Esophagus (tissue), 2 donors: ENCODE results near the gene JADE1. TPM values are rescaled to one million over a fixed set of nuclear protein-coding genes. Genes with fewer than 3 reads are reported as not detected.

Source experiments
- H3K27ac ChIP-seq, 2 donors: one replicate each; pipeline ENCODE4 v1.5.1; 2013; ENCODE audit warnings: low read depth in 2 of 2, mild to moderate bottlenecking in 2 of 2, inconsistent platforms in 1 of 2, low read length in 1 of 2, moderate library complexity in 1 of 2
- H3K27me3 ChIP-seq, 2 donors: one replicate each; pipeline ENCODE4 v1.6.1; 2013; ENCODE audit warnings: low read length in 2 of 2, control low read depth in 1 of 2, mild to moderate bottlenecking in 1 of 2; ENCODE audit not compliant: insufficient read depth in 2 of 2, control insufficient read depth in 1 of 2
- H3K36me3 ChIP-seq, 2 donors: one replicate each; pipeline ENCODE4 v1.6.1; 2013; ENCODE audit warnings: low read length in 1 of 2; ENCODE audit not compliant: control insufficient read depth in 2 of 2, insufficient read depth in 2 of 2
- H3K4me1 ChIP-seq, 2 donors: one replicate each; pipeline ENCODE4 v1.6.1; 2013; ENCODE audit warnings: low read length in 1 of 2; ENCODE audit not compliant: control insufficient read depth in 2 of 2, insufficient read depth in 2 of 2
- H3K4me3 ChIP-seq, 2 donors: one replicate each; pipeline ENCODE4 v1.5.1; 2013; ENCODE audit warnings: low read length in 2 of 2, mild to moderate bottlenecking in 2 of 2, low read depth in 1 of 2, moderate library complexity in 1 of 2
- H3K9me3 ChIP-seq, 2 donors: one replicate each; pipeline ENCODE4 v1.6.1; 2013; ENCODE audit warnings: mild to moderate bottlenecking in 2 of 2, low read depth in 1 of 2, low read length in 1 of 2, moderate library complexity in 1 of 2; ENCODE audit not compliant: control insufficient read depth in 2 of 2, insufficient read depth in 1 of 2
- WGBS, 2 donors: extraction: QIAGEN DNeasy Blood & Tissue Kit; methylation state at CpG; one replicate each; pipeline ENCODE4 v1.1.7; 2013; 5-methylcytosine and 5-hydroxymethylcytosine counted together
- polyA plus RNA-seq, 2 donors: library from polyadenylated mRNA; stranded (reverse); fragments of 200-250 nt; gene quantifications; one replicate each; pipeline ENCODE4 v1.2.3, GENCODE V29; 2013
- donor health status: healthy with polysubstance abuse.
- donor health status: Bipolar disorder and iron deficiency.

The JADE1 gene
- polyA plus RNA-seq, 2 donors = 4.3 to 6.3 TPM

DNA sequence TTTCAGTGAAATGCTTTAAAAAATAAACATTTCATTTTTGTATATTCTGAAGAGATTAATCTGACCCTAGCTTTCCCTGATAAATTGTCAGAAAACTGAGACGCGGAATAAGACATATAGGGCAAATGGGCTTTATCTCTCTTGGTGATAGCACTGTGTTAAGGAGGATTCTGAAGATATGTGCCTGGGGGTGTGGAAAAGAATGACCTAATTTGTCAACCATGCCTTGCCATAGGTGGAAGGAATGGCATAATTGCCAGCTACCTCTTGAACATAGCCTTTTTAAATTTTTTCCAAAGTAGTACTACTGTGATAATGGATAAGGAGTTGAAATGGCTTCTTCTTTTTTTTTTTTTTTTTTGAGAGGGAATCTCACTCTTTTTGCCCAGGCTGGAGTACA is 11.7 kb downstream of the JADE1 start:
- Histone ChIP-seq H3K36me3 (no peaks in the 10 kb centered on the region), H3K9me3 (no peaks in the 10 kb centered on the region), H3K27me3 (no peaks in the 10 kb centered on the region), H3K4me1 (peaks cover 0 to 2% of the 10 kb centered on the region in 2 donors), H3K27ac (no peak overlapping the region), H3K4me3 (no peak overlapping the region)
- 96 to 98% methylated on average over 2 of the region's 2 CpGs for WGBS, 2 donors

- no peak overlapping the region for H3K27ac ChIP-seq
- H3K36me3 ChIP-seq = no peaks in the 10 kb centered on the region
- no peak overlapping the region for H3K4me3 ChIP-seq
- H3K27me3 ChIP-seq = no peaks in the 10 kb centered on the region
- 47 to 64% methylated on average over 1 of the region's 1 CpG for WGBS, 2 donors
- H3K4me1 ChIP-seq = peaks cover 0 to 2% of the 10 kb centered on the region in 2 donors
- H3K9me3 ChIP-seq = no peaks in the 10 kb centered on the region
These were observed 13.6 kb downstream of the JADE1 start for GRCh38 chr4:128823025-128823661.

- Histone ChIP-seq H3K27ac (peak overlapping the region; percentile 8 to 42), H3K36me3 (no peaks in the 10 kb centered on the region), H3K9me3 (no peaks in the 10 kb centered on the region), H3K4me1 (no peaks in the 10 kb centered on the region), H3K4me3 (no peak overlapping the region), H3K27me3 (no peaks in the 10 kb centered on the region)
- 68 to 76% methylated on average over 7 of the region's 7 CpGs for WGBS, 2 donors
These were observed 15.7 kb downstream of the JADE1 start for GRCh38 chr4:128825226-128825625.

DNA sequence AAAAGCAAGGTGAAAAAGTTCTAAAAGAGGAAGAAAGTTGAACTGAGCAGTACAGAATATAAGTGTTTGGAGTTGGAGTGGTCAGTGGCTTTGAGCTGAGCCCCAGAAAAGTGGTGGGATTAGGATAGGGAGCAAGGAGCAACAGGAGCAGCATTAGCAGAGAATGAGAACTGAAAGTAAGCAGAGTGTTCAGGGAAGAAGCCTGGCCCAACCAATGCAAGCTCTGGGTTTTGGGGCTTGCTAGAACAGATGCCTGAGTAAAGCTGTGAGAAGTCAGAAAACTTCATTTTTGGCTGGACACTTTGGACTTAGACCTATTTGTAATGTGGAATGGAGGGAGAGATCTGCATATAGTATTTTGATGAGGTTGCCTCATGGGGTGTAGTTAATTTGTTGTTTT is 17.8 kb downstream of the JADE1 start:
- Histone ChIP-seq H3K36me3 (no peaks in the 10 kb centered on the region), H3K4me3 (no peak overlapping the region), H3K9me3 (no peaks in the 10 kb centered on the region), H3K4me1 (peaks cover 0 to 3% of the 10 kb centered on the region in 2 donors), H3K27ac (no peak overlapping the region), H3K27me3 (no peaks in the 10 kb centered on the region)

DNA sequence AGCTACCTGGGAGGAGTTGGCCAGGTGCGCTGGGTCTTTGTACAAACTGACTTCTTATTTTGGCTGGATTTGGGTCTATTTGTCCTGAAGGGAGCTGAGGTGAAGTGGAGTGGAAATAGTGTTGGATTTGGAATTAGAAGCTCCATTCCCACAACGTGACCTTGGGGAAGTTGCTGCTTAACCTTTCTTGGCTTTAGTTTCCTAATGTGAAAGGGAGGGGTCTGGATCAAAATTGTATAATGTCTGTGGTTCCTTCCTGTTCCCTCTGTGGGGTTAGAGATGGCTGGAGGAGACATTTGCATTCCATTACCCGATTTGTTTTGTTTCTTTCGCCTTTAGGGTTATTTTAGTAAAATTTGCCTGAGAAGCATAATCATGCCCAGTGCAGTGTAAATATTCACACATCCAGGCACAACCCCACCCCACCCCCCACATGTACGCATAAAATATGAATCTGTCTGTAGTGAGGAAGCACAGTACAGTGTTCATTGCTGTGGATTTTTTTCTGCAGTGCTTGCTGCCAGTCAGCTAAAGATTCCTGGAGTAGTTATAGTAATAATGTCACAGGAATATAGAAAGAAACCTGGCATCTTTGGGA is 21.5 kb downstream of the JADE1 start:
- 18 to 20% methylated on average over 5 of the region's 5 CpGs for WGBS, 2 donors

DNA sequence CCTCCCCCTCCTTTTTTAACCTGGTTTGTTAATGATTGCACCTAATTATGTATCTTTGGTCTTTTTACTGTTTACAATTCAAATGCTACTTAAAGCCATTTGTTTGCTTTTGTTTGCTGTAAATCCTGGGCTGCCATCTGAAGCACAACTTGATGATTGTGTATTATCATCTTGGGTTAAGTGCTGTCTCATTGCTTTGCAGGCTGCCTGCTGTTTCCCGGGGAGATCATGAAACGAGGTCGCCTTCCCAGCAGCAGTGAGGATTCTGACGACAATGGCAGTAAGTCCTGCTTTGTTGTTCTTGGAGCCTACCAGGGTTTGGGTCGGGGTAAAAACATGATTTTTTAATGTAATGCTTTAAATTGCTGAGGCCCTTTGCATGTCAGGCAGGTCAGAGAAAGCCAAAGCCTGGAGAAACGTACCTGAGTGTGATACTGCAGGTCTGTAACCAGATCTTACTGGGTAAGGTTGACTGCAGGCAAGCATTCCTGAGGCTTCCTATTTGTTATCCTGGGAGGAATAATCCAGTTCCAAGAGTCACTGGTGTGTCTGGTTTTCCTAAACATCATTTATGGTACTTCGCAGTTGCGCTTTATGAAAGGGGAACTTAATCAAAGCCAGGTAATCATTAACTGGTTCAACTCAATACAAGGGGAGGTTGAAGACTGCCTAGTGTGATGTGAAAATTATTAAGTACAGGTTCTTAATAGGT is 22.2 kb downstream of the JADE1 start:
- Histone ChIP-seq H3K27ac (no peak overlapping the region), H3K36me3 (peaks cover 0 to 2% of the 10 kb centered on the region in 2 donors), H3K27me3 (no peaks in the 10 kb centered on the region), H3K4me1 (peaks cover 5% of the 10 kb centered on the region in 2 donors), H3K4me3 (no peak overlapping the region), H3K9me3 (no peaks in the 10 kb centered on the region)
- 56 to 60% methylated on average over 8 of the region's 8 CpGs for WGBS, 2 donors

More for the DNA sequence above, 21.5 kb downstream of the JADE1 start:
- Histone ChIP-seq H3K27me3 (no peaks in the 10 kb centered on the region), H3K4me1 (peaks cover 5% of the 10 kb centered on the region in 2 donors), H3K9me3 (no peaks in the 10 kb centered on the region), H3K27ac (no peak overlapping the region), H3K4me3 (no peak overlapping the region), H3K36me3 (peaks cover 0 to 2% of the 10 kb centered on the region in 2 donors)

DNA sequence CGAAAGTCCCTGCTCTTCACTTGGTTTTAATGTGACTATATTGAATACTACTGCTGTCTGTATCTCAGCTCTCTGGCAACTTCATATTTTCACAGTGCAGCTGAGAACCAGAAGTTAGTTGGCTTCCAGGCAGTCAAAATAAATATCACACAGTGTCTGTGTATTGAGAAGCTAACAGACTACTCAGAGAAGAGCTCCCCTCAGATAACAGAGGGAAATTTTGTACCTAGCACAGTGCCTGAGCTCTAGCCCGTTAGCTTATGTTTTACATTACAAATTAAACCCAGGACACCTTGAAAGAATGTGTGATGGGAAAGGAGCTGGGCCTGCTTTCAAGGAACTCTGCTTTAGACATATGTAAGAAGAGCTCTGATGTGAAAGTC is 22.7 kb downstream of the JADE1 start:
- Histone ChIP-seq H3K27me3 (no peaks in the 10 kb centered on the region), H3K4me3 (no peak overlapping the region), H3K4me1 (peaks cover 5% of the 10 kb centered on the region in 2 donors), H3K27ac (no peak overlapping the region), H3K9me3 (no peaks in the 10 kb centered on the region), H3K36me3 (peaks cover 0 to 2% of the 10 kb centered on the region in 2 donors)
- 60 to 88% methylated on average over 2 of the region's 2 CpGs for WGBS, 2 donors

DNA sequence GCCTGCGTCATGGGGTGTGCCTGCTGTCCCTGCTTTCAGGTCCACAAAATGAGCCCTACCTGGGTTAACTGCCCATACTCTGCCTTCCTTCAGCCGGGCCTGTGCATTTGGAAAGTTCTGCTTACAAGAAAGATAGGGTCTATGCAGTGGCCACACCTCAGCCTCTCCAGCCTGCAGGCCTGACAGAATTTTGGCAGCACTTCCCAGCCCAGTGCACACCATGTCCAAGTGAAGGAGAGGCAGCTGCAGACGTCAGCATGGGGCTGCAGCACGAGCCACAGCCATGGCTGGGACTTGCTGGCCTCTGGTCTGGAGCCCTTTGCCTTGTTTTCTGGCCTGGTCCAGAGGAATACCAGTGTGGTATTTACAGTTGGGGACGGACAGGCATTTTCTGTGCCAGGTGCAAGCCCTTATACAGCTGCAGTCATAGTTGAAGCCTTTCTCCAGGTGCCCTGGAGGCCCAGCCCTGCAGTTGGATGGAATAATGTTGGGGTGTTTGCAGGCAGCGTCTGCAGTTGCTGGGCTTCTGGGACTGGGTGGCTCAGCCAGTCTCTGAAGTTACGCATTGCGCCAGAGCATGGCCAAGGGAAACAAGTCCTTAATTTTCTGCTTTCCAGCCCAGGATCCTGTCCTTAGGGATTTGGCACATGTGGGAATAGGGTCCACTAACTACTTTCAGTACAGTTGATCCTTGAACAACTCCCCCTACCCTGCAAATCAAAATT is 26.2 kb downstream of the JADE1 start:
- Histone ChIP-seq H3K36me3 (peaks cover 0 to 2% of the 10 kb centered on the region in 2 donors), H3K27me3 (no peaks in the 10 kb centered on the region), H3K9me3 (no peaks in the 10 kb centered on the region), H3K27ac (peak overlapping the region in 1 of 2 donors; percentile 19), H3K4me3 (no peak overlapping the region), H3K4me1 (peaks cover 4 to 5% of the 10 kb centered on the region in 2 donors)
- 55 to 57% methylated on average over 8 of the region's 8 CpGs for WGBS, 2 donors

- H3K9me3 ChIP-seq = no peaks in the 10 kb centered on the region
- peaks cover 0 to 2% of the 10 kb centered on the region in 2 donors for H3K36me3 ChIP-seq
- H3K4me3 ChIP-seq = no peak overlapping the region
- no peak overlapping the region for H3K27ac ChIP-seq
- WGBS, 2 donors = 92 to 97% methylated on average over 2 of the region's 2 CpGs
- H3K27me3 ChIP-seq = no peaks in the 10 kb centered on the region
- H3K4me1 ChIP-seq = peaks cover 2 to 10% of the 10 kb centered on the region in 2 donors
These were observed 27.7 kb downstream of the JADE1 start for GRCh38 chr4:128837198-128837597.
